Stimulated activated CD8-positive, alpha-beta memory T cell treated with anti-CD3 and anti-CD28 coated beads, Interleukin-4, amount 100 ng/mL, for 4 hours (primary cell): ENCODE measurements around the gene GRAMD2B.
"Not testable (repeated sequence)": the region's sequence is repeated elsewhere in the genome, so short reads cannot be mapped to it uniquely, and the experiment has no call there.

Experiments
- DNase-seq, 2 donors: peaks; one replicate each; pipeline ENCODE4 v3.0.0-alpha.2; 2020; ENCODE audit warnings: low read depth in 2 of 2, low spot score in 1 of 2

GRAMD2B gene

GRCh38 chr5:126509339-126509738 lies 86.1 kb downstream of the GRAMD2B start:
- no peak for DNase-seq

DNA sequence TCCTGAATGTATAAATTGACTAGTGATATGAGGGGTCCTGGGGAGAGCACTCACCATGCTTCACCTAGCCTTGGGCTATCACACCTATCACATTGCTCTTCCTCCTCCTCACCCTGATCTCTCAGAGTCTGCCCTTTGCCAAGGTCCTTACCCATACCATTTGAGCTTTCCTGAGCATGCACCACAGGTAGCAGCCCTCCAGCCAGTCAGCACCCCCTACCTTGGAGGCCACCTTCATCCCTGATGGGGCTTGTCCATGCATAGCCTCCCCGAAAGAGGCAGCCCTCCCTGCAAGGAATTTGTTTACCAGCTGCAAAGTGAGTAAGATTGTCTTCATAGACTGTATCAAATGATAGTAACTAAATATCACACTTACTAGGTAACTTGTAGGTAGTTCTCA lies 88.8 kb downstream of the GRAMD2B start:
- DNase-seq, result no peak

- no peak for DNase-seq
These were observed 89.2 kb downstream of the GRAMD2B start for GRCh38 chr5:126512451-126512850.

GRCh38 chr5:126513302-126513701 lies 90.1 kb downstream of the GRAMD2B start:
- no peak for DNase-seq

- DNase-seq, result no peak
These were observed 90.5 kb downstream of the GRAMD2B start for GRCh38 chr5:126513703-126514102.

DNA sequence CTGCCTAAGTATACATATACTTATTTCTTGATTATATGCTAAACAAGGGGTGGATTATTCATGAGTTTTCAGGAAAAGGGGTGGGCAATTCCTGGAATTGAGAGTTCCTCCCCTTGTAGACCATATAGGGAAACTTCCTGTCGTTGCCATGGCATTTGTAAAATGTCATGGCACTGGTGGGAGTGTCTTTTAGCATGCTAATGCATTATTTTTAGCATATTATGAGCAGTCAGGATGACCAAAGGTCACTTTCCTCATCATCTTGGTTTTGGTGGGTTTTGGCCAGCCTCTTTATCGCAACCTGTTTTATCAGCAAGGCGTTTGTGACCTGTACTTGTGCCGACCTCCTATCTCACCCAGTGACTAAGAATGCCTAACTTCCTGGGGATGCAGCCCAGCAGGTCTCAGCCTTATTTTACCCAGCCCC lies 90.9 kb downstream of the GRAMD2B start:
- no peak for DNase-seq

DNA sequence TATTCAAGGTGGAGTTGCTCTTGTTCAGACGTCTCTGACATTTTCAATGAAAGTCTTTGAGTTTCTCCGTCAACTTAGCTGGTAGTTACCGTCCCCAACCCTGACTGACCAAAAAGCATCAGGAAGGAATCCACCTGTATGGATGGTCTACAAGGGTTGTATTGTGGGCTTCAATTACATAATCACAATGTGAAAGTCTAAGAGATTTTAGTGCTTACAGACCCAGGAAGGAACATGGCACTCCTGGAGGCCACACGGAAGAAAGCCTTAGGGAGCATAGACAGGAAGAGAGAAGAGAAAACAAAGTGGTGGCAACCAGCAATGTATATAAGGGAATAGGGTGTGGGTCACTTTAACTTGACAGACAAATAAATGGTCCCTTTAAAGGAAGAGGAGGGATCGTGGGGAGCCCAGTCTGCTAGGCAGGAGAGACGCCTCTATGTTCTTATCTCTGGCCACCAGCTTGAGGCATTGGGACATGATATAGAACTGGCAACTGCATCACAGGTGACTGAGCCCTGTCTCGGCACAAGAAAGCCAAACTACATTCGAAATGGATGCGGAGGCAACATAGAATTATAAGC lies 91.4 kb downstream of the GRAMD2B start:
- DNase-seq, result no peak

DNA sequence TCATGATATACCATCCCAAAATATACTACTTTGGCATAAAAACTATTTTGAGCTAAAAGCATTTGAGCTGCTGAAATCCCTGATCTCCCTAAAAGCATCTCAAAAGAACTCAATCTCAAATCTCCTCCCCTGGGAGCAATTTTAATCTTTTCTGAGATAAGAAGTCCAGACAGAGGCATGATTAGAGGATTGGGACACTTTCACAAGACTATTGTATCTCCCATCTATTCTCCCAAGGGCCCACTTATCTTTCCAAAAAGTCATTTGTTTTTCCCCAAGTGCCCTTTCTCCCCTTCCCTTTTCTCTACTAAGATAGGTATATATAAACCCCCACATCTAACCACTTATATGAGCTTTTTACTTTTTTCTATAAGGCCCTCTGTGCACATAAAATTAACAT lies 92.1 kb downstream of the GRAMD2B start:
- no peak for DNase-seq

DNA sequence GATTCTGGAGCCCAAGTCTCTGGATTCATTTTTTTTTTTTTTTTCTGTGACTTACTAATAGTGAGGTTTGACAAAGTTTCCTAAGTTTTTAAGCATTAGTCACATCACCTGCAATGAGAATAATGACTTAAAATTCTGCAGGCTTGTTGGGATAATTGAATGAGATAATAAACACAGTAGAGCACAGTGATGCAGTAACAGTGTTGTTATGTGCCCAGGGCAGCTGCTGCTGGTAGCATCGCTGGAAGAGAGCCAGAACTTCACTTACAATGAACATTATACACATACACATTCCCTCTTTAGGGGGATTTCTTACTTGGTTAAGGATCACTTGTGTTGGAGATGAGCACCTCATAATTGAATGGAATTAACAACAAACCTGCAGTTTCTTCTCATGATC lies 92.9 kb downstream of the GRAMD2B start:
- DNase-seq, result no peak

DNA sequence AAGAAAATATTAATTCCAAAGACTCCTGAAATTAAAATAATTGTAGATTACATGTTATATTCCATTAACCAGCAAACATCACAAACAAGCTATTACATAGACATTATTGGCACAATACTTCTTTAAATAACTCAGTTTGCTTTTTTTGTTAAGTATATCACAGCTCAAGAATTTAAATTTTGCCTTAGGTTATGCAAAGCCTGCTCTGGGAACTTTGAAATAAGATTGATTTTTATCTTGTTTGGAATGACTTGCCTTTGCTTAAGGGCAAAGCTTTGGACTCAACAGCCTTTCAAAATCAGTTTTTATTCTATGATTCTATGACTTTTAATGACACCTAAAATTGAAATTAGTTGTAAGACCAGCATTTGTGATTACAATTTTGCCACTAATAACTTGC lies 93.6 kb downstream of the GRAMD2B start:
- no peak for DNase-seq

- not testable (repeated sequence) for DNase-seq
These were observed 96.0 kb downstream of the GRAMD2B start for GRCh38 chr5:126519223-126519622.

DNA sequence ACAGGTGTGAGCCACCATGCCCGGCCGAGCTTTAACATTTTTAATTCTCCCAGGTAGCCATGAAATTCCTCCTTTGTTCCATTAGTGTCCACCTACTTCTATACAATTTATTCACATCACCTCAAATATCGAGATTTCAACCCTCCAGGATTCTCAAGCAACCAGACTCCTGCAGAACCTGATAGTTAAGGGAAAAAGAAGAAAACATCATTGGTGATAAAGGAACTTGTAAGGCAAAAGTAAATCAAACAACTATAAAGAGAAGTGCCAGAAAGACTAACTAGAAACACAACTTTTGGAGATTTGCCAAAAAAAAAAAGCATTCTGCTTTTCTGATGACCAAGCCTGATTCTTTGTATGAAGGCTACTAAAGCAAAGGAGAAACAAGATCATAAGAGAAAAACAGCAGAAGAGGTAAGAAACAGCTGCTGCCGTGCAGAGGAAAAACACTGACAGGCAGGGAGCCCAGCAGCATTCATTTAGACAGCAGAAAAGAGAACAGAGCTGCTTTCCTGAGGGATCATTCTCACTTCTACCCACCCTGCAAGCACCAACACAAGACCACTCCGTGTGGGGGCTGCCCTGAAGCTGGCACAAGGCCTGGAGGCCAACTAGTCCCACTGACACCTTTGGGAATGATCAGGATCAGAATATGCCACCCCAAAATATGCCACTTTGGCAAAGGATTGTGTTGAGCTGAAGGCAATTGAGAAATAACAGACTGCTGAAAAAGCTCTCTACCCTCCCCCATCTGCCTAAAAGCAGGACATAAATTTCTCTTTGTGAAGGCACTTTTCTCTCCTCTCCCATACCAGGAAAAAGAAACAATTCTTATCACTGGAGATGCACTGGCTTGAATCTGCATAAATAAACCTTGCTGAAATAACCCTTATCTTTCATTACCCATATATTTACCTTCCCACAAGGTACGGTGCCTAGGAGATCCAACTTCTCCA lies 96.7 kb downstream of the GRAMD2B start:
- DNase-seq, result no peak

GRCh38 chr5:126520593-126520953 lies 97.4 kb downstream of the GRAMD2B start:
- DNase-seq, result no peak

DNA sequence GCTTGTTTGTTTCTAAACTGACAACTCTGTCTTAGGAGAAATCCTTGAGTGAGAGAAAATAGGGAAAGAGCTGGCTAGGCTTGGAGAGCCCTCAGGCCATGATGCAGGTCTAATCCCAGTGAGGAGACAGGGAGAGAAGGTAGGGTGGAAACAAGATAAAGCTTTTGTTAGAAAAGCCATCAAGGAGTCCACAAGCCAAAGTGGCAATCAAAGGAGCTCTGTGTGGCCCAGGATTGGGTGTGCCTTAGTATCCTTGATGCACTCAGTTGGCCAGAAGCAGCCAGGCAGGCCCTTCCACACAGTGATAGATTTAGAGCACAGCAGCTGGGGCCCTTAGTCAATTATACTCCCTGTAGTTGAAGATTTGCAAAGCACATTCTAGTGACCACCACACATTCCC lies 97.9 kb downstream of the GRAMD2B start:
- DNase-seq, result no peak

DNA sequence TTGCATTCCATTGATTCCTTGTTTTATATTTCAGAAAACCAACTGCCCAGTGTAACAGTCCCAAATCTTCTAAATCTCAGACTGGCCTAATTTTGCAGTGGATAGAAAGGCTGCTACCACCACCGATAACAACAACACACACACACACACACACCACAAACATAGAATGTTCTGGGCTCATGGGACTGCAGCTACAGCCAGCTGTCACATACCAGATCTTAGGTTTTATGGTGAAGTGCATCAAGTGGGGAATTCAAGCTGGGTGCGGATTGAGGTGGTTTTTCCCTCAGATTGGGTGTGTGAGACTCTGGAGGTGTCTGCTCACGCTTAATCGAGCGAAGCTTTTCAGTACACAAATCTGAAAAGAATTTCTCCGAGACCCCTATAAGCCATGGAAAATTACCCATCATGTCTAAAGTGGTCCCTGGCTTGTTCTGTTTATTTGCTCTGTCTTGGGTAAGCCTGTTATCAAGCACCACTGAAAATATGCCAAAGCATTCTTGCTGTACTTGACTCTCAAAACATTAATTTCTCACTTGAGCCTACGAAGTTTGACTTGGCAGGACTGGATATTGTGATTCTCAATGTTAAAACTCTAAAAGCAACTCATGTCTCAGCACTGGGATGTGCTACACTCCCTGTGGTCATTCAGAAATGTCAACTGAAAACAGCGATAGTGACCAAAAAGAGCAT lies 100.8 kb downstream of the GRAMD2B start:
- DNase-seq, result no peak

DNA sequence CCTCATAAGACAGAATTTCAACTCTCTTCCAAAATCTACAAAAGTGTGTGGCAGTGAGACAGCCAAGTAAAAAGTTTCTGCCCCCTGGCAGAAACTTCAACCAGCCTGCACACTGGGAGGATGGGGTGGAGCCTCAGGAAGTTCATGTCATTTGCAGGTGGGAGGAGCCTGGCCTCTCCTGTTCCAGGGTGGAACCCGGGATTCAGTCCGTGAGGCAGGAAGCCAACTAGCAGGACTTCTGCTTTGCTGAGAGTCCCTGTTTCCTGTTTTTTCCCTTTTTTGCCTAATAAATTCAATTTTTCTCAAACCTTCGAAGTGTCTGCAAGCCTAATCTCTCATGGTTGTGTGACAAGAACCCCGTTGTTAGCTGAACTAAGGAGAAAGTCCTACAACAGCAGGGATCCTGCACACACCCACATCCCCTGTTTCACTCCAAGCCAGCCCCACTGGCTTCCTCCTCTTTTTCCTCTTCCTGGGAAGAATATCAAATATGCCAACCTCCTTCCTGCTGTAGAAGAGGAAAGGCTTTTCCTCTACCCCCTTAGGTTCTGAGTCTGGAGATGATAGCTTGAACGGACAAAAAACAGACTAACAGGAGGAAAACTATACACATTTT lies 102.5 kb downstream of the GRAMD2B start:
- no peak for DNase-seq

DNA sequence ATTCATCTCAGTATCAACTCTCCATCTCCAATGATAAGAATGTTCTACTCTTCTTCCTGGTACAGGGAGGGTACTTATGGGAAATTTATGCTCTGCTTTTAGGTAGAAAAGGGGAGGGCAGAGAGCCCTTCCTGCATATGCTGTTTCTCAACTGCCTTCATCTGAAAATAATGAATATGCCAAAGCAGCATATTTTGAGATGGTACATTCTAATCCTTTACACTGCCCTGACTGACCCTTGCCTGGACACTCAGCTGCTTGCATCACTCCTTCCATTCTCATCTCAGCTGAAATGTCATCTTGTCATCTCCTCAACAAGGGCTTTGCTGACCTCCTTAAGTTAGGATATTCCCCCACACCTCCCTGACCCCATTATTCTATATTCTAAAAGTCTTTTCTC lies 103.3 kb downstream of the GRAMD2B start:
- DNase-seq, result no peak

DNA sequence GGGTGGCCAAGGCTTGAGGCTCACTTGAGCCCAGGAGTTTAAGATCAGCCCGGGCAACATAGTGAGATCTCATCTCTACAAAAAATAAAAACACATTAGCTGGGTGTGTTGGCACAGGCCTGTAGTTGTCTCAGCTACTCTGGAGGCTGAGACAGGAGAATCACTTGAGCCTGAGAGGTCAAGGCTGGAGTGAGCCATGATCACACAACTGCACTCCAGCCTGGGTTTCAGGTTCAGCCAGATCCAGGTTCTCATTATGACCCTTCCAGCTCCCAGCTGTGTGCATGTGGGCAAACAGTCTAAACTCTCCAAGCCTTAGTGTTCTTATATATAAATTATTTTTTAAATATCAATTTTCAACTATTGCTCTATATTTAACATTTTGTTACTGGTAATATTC lies 103.9 kb downstream of the GRAMD2B start:
- DNase-seq, result no peak

DNA sequence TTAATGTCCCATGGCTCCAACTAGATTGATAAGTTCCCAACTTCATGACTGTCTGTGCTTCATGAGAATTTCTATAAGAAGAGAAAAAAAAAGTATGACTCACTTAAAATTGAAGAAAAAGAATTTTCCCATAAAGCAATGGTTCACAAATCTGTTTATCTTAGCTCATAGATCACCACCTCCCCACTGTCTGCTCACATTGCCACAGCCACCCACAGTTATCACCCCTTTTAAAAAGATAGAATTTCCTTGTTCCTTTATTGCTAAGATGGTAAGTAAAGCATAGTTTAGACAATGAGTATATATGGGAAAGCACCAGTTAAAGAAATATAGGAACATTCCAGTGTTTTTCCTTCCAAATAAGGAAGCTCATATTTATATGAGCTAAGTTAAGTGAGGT lies 104.7 kb downstream of the GRAMD2B start:
- no peak for DNase-seq

DNA sequence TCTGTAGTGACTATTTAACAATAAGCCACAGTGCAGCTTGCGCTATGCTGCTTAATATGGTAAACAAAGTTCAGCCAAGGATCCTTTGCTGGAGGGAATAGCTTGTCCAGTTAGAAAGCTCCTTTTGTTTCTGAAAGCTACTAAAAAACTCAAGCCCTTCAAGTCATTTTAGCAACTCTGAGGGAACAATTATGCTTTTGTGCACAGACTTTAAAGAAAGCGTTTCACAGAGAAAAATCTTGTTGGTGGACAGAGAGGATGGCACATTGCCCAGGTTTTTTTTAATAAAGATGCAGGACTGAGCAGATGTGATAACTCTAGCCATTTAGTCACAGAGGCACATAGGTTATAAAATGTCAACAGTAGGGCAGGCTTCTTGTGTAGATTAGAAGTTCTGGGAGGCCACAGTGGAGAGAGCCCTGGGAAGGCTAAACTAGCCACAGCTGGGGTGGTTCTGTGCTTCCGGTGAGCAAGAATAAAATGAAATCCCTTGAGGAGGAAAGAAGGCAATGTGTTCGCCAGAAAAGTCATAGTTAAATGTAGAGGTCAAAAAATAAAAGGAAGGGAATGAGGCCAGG lies 108.4 kb downstream of the GRAMD2B start:
- no peak for DNase-seq

- DNase-seq, result no peak
These were observed 111.3 kb downstream of the GRAMD2B start for GRCh38 chr5:126534553-126534952.
